SKM-1 (cell line): ENCODE data around the gene UNC45B.
"Not testable (repeated sequence)": the region's sequence is repeated elsewhere in the genome, so short reads cannot be mapped to it uniquely, and the experiment has no call there.

Experiments
- DNase-seq: peaks from one replicate; lab custom pipeline; 2025; ENCODE audit not compliant: unreplicated experiment; lab: John Stamatoyannopoulos, UW

The UNC45B gene, protein sequence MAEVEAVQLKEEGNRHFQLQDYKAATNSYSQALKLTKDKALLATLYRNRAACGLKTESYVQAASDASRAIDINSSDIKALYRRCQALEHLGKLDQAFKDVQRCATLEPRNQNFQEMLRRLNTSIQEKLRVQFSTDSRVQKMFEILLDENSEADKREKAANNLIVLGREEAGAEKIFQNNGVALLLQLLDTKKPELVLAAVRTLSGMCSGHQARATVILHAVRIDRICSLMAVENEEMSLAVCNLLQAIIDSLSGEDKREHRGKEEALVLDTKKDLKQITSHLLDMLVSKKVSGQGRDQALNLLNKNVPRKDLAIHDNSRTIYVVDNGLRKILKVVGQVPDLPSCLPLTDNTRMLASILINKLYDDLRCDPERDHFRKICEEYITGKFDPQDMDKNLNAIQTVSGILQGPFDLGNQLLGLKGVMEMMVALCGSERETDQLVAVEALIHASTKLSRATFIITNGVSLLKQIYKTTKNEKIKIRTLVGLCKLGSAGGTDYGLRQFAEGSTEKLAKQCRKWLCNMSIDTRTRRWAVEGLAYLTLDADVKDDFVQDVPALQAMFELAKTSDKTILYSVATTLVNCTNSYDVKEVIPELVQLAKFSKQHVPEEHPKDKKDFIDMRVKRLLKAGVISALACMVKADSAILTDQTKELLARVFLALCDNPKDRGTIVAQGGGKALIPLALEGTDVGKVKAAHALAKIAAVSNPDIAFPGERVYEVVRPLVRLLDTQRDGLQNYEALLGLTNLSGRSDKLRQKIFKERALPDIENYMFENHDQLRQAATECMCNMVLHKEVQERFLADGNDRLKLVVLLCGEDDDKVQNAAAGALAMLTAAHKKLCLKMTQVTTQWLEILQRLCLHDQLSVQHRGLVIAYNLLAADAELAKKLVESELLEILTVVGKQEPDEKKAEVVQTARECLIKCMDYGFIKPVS

DNA sequence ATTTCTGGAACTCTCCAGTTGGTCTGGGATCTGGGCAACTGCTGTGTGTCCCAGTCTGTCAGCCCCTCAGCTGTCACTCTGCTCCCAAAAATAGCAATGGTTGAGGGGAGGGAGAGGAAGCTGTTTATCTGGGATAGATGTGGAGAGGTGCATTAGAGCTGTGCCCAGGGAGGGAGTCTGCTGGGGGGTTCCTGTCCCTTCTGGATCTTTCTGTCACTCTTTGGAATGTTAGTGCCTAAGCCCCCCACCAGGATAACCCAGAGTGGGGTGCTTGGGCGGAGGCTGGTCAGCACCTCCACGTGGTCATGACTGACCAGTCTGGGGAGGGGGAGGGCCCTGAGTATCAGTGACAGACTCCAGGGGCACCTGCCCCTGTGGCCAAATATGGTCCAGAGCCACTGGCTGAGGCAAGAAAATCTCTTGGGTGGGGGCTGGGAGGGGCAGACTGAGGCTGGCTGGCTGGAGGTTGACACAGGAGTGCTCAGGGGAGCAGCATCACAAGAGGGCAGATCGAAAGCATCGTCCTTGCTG, at the start of gene UNC45B:
TSS of gene UNC45B (plus strand) at position 443 of the 531 bp plus-strand sequence. CDS start 447 bp downstream, outside the sequence.
- no peak for DNase-seq

DNA sequence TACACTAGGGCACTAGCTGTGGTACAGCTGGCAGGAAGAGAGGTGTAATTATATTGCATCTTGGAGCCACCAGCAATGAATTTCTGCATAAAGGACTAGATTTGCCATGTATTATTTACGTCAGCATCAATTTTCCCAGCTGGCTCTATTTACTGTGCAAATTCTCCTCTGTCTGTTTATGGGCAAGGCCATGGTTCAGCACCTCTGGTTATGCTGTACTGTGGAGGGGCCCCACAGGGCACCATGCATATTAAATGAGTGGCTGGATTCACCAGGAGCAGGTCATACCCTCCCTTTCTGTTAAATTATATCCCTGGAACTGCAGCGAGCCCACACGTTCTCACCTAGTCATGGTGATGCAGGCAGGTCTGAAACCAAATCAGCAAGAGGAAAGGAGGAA, 47.7 kb upstream of the UNC45B start:
- no peak for DNase-seq

DNA sequence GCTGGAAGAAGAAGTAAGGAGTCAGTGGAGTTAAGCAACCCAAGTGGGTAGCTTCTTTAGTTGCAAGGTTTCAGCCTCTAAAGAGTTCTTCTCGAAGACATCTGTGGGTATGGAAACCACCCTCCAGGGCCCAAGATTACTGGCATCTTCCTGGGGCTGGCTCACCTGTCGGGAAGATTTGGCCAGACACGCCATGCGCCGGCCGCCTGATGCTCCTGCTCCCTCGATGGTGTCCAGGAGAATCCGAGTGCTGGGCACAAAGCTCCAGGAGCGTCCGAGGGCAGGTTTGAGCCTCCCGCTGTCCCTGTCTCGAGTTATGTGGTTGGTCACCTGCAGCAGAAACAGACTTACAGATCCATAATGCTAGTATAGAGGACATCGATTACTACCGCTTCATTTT, 46.6 kb upstream of the UNC45B start:
- no peak for DNase-seq

DNA sequence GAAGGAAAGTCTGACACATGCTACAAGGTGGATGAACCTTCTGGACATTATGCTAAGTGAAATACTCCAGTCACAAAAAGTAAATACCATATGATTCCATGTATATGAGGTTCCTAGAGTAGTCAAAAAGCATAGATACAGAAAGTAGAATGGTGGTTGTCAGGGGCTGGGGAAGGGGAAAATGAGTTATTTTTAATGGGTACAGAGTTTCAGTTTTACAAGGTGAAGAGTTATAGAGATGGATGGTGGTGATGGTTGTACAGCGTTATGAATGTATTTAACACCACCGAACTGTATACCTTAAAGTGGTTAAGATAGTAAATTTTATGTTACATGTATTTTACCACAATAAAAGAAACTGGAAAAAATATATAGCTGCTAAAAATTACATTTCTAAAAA, 45.9 kb upstream of the UNC45B start:
- DNase-seq: no peak

DNA sequence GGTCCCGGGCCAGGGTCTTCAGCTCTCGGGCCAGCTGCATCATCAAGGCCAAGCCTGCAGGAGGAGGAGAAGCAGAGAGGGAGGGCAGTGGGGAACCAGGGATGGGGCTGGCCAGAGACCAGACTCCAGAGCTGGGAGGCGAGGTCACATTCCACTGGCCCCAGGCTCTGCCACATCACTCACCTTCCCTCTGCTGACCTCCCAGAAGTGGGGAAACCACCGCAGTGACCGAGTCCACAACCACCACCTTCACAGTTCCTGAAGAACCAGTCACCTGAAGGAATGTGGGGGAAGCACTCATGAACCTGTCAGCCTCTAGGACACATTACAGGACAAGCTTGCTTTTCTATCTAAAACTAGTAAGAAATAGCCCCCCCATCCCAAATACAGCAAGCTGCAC, 44.3 kb upstream of the UNC45B start:
- no peak for DNase-seq

DNA sequence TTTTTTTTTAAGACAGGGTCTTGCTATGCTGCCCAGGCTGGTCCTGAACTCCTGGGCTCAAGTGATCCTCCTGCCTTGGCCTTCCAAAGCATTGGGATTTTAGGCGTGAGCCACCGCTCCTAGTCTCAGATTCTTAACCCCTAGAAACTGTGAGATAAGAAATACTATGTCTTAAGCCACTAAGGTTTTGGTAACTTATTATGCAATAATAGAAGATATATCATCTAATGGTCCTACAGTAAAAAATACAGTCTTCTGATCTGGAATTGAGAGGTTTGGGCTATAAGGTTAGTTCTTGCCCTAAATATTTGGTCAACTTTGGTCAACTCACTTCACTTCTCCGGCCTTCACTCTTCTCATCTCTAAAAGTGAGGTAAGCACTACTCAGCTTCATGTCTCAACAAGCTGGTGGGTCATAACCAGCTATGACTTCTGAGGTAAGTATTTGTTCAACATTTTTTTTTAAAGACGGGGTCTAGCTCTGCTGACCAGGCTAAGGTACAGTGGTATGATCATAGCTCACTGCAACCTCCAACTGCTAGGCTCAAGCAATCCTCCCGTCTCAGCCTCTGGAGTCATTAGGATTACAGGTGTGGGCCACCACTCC, 42.7 kb upstream of the UNC45B start:
- no peak for DNase-seq

DNA sequence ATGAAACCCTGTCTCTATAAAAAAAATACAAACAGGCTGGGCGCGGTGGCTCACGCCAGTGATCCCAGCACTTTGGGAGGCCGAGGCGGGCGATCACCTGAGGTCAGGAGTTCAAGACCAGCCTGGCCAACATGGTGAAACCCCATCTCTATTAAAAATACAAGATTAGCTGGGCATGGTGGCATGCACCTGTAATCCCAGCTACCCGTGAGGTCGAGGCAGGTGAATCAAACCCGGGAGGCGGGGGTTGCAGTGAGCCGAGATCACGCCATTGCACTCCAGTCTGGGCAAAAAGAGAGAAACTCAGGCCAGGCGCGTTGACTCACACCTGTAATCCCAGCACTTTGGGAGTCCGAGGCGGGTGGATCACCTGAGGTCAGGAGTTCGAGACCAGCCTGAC, 36.8 kb upstream of the UNC45B start:
- DNase-seq: not testable (repeated sequence)

DNA sequence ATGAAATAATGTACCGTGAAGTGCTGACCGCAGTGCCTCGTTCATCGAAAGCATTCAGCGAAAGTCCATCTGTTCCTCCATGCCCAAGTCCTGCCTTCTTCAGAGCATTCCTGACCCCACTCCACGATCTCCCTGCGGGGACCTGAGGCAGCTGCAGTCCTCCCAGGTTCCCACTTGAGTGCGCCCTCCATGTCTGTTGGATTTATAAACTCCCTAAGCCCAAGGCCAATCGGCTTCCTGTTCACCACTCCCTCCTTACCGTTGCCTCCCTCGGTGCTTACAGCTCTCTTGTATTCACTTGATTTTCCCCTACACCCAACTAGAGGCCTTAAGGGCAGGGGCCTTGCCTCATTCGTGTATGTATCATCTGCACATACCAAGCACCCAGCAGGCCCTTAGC, 30.8 kb upstream of the UNC45B start:
- no peak for DNase-seq

DNA sequence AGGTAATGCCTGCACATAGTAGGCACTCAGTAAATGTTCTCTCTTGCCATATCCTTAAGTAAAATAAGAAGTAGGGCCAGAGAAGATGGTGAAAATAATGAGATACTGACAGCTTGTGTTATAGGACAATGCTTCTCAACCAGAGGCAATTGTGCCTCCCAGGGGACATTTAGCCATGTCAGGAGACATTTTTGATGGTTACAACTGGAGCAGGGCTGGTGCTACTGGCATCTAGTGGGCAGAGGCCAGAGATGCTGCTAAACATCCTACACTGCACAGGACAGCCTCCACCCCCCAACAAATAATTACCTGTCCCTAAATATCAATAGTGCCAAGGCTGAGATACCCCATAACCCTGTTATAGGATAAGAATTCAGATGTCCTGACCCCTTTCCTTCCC, 29.6 kb upstream of the UNC45B start:
- no peak for DNase-seq

DNA sequence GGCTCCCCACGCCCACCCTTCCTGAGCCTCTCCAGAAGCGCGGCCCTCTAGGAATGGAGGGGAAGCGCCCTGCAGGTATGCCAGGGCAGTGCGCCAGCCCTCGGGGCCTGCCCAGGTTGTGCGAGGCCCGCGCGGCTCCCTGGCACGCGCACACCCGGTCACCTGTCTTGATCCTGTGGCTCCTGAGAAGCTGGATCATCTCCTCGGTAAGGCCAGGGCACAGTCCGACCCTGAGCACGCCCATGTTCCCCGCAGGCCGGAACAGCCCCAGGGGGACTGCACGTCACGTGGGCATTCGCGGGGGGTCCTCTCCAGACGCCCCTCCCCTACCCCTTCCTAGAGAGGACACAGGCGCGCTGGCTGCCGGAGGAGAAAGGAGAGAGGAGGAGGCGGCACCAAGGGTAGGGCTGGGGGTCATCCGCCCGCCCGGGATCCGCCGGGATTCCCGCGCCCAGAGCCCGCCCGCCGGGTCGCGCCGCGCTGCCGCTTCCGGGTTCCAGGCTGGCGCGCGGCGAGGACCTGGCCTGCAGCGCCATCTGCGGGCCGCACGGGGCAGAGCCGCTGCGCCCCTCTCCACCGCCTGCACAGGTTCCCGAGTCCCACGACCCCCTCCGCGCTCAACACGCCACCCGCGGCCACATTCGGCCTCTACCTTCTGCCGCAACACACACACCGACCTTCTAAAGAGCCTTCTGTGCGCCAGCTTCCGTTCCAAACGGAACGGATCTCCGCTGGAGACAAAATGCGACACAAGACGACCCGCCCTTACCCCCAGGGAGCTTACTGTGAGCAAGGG, 28.0 kb upstream of the UNC45B start, which contains the start of gene RAD51D:
TSS of gene RAD51D (minus strand) at position 491 of the 796 bp plus-strand sequence. CDS start at position 244, 247 bp downstream.
- peak; percentile 37 for DNase-seq

DNA sequence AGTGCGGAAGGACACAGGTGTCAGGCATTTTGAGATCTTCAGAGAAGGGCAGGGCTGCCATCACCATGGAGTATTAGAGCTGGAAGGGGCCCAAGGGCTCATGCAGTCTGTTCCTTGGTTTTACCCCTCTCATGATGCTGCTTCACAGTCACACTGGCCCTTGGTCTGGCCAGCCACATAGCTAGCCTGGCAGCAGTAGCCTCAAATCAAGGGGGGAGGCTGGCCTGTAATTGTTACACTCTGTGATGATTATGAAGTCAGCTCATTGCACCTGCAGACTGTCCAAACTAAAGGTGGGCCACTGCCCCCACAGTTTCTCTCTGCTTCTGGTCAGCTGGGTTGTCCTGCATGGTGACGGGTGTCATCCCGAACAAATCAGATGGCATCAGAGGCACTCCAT, 26.3 kb upstream of the UNC45B start, which contains the start of gene FNDC8:
TSS of gene FNDC8 (plus strand) at position 301 of the 400 bp plus-strand sequence. CDS start at position 380, 79 bp downstream.
- no peak for DNase-seq

DNA sequence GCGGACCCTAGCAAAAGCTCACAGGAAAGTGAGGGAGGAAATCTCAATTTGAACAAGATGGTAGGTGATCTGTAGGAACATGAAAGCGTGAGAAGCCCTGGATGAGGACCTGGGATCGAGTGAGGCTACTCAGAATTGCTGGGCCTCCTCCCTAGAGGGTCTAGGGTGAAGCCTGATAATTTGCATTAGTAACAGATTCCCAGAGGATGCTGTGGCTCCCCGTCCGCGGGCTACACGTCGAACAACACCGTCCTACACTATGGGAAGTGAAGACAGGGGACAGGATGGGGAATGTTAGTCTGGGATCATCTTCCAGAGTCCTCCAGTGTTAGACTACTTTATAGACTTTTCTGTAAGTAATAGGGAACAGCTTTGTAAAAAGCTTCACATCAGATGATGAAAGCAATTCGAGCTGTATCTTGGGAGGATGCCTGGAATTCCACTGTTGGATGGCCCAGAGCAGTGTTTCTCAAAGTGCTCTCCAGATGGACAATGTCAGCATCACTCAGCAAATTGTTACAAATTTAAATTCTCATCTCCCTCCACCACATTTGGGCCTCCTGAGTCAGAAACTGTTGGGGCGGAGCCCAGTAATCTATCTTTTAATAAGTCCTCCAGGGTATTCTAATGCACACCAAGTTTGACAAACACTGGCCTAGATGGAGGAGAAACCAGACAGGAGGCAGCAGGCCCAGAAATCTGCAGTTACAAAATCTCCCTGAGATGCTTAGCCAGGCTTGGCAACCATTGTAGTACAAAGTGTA, 19.7 kb upstream of the UNC45B start:
- no peak for DNase-seq

DNA sequence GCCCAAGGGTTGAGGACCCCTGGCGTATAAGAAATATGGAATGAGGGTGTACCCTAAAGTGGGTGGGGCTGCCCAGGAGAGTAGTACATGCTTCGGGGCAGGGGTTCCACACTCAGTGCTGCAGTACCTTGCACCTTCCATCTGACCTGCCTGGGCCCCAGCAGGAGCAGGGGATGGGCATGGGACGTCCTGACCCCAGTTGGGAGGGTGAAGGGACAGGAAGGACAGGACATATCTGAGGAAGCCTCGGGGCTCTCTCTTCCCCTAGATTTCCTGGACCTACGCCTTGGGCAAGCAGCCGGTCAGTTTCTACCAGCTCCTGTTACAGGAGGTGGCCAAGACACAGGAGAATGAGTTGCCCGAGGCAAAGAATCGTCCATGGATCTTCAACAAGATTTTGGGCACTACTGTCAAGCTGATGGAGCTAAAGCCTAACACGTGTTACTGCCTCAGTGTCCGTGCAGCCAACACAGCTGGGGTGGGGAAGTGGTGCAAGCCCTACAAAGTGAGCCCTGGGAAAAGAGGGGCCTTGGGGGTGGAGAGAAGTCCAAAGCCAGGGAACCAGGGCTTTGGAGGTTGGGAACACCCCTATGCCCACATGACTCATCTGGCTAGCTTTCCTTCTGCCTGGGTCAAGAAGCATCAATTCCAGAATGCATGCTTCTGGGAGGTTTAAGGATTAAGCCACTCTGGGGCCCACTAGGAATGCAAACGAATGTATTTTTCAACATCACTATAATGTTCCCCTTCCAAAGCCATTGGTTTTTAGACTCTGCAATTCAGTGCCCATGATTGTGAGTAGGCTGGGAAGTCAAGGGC, 18.3 kb upstream of the UNC45B start:
- no peak for DNase-seq

DNA sequence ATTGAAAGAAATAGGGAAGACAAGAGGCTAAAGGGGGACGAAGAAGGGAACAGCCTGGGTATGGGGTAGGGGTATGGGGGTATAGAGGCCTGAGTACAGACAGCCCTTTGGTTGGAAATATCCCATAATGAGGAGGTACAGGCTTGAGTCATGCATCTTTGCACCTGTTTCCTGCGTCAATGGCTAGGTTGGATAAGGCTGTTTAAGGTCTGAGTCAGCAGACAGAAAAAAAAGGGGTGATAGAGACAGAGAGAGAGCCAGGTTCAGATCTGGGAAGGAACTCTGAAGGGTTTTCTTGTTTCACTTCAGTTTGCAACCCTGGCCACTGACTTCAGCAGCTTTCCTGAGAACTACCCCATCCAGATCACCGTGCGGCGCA, 17.7 kb upstream of the UNC45B start:
- no peak for DNase-seq

DNA sequence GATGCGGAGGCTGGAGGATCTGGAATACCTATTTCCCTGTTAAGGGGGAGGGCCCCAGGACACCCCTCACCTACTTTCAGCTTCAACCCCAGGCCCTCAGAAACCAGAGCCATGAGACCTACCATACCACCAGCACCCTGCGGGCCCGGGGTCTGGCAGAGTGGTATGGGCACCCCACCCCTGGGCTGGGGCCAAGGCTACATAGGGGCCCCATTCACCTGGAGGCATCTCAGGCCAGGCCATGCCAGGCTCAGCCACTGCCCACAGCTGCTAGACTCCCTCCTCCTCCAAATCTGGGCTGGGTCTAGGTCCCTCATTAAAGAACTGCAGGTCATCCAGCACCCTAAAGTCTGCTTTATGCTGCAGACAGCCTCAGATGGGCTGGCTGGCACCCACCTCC, 17.2 kb upstream of the UNC45B start:
- no peak for DNase-seq

DNA sequence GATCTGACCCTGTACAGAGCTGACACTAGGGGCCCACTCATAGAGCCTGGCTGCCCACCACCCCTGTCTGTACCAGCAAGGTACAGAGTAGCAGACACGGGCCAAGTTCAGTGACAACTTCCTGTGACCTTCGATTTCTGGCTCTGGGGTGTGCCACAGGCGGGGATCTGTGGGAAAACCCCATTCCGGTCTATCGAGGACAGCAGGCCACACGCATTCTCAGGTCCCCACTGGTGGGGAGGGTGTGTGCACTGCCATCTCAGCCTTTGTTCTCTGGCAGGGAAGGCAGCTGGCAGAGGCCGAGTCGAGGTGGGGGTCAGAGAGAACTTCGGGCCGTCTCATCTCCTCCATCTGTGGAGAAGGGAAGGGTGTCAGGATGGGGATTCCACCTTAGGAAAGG, 15.5 kb upstream of the UNC45B start:
- DNase-seq: no peak

DNA sequence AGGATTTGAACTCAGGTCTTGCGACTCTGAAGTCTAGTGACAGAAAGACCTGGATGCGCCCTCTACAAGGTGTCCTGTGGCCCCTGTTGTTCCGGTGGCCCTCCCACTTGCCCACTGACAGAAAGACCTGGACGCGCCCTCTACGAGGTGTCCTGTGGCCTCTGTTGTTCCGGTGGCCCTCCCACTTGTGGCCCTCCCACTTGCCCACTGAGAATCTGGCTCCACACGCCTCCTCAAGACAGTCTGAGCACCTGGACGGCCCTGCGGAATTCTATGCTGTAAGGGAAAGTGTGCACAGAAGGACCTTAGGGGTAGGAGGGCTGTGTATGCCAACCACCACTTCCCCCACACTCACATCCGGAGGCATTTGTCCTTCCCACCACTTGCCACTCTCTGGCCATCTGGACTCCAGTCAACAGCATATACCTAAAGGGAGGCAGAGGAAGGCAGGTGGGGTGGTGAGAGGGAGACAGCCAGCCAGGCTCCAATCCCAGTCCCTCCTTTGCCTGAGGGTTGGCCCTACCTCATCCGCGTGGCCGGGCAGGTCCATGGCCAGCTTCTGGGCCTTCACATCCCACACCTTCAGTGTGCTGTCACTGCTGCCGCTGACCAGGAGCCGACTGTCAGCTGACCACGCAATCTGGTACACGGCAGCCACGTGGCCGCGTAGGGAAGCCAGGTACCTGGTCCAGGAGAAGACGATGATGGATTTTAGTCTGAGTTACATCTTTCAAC, 14.6 kb upstream of the UNC45B start:
- DNase-seq: no peak

DNA sequence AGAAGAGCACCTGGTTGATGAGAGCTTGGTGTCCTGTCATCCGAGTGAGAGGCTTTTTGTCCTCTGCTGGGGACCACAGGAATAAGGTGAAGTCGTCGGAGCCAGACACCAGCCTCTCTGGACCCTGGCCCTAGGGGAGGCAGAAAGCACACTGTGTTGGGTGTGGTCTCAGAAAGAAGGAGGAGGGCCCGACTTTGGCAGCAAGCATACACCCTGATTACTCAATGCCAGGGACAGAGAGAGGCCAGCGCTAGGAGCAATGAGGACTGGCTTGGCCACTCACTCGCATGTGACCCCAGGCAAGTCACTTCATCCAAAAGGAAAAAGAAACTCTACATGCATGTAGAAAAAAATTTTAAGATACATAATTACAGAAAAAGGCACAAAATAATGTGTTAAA, 12.3 kb upstream of the UNC45B start:
- no peak for DNase-seq
